KMS-11 (cell line): Measurements from ENCODE around the gene NECTIN1.

Source experiments
- H2AFZ ChIP-seq: fragments of 200-600 bp; sonication (generic); 2 replicates; pipeline ENCODE4 v1.6.1; 2016; ENCODE audit warnings: antibody characterized with exemption, mixed run types, low read depth
- H3K27ac ChIP-seq: fragments of 200-600 bp; sonication (generic); 2 replicates; pipeline ENCODE4 v1.6.1; 2016; ENCODE audit warnings: mild to moderate bottlenecking, mixed run types
- H3K27me3 ChIP-seq: fragments of 200-600 bp; sonication (generic); 2 replicates; pipeline ENCODE4 v1.6.1; 2017; ENCODE audit warnings: mild to moderate bottlenecking, low read depth, mixed run types, moderate library complexity; ENCODE audit not compliant: insufficient read depth
- H3K36me3 ChIP-seq: fragments of 200-600 bp; sonication (generic); 2 replicates; pipeline ENCODE4 v1.6.1; 2017; ENCODE audit warnings: mild to moderate bottlenecking, mixed run types; ENCODE audit not compliant: insufficient read depth
- H3K4me1 ChIP-seq: fragments of 200-600 bp; sonication (generic); 2 replicates; pipeline ENCODE4 v1.6.1; 2016; ENCODE audit warnings: mild to moderate bottlenecking, low read depth, mixed run types; ENCODE audit not compliant: poor library complexity, severe bottlenecking
- H3K4me2 ChIP-seq: fragments of 200-600 bp; sonication (generic); 2 replicates; pipeline ENCODE4 v1.7.0; 2016; ENCODE audit warnings: mild to moderate bottlenecking, mixed run types
- H3K4me3 ChIP-seq: fragments of 200-600 bp; sonication (generic); IDR thresholded peaks from 2 replicates; pipeline ENCODE4 v1.6.1; 2017; ENCODE audit warnings: low read depth, low read length, mixed read lengths; ENCODE audit not compliant: insufficient read depth
- H3K79me2 ChIP-seq: fragments of 200-600 bp; sonication (generic); 2 replicates; pipeline ENCODE4 v1.6.1; 2016; ENCODE audit warnings: low read depth, mixed run types; ENCODE audit not compliant: insufficient read depth
- H3K9ac ChIP-seq: fragments of 200-600 bp; sonication (generic); 2 replicates; pipeline ENCODE4 v1.6.1; 2016; ENCODE audit warnings: mild to moderate bottlenecking, mixed run types
- H4K20me1 ChIP-seq: fragments of 200-600 bp; sonication (generic); 2 replicates; pipeline ENCODE4 v1.6.1; 2016; ENCODE audit warnings: mild to moderate bottlenecking, mixed run types; ENCODE audit not compliant: insufficient read depth
- TF ChIP-seq, protein P1 (sequence below): fragments of 200-600 bp; sonication (generic); conservative IDR thresholded peaks from 2 replicates; pipeline ENCODE4 v1.6.1; 2017; ENCODE audit warnings: low read depth, mild to moderate bottlenecking, antibody characterized with exemption, low read length, moderate library complexity, mixed read lengths

NECTIN1 gene

DNA sequence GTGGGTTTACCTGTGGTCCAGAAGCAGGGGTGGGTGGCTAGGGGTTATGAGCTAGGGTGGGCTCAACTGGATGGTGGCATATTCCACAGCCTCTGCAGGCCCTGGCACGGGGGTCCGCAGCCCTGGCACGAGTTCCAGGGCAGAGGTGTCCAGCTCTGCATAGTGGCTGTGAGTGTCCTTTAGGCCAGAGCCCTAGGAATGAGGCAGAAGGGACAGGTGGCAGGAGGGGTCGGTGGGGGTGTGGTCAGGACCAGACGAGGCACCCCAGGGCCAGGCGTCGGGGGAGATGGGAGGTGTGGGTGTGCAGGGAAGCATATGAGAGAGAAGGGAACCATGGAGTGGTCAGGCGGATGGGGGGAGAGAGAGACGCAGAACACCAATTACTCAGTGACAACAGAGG lies 99.9 kb downstream of the NECTIN1 start:
- Histone ChIP-seq H3K4me3 (no peak overlapping the region), H2AFZ (no peak overlapping the region), H3K9ac (no peak overlapping the region), H4K20me1 (no peaks in the 10 kb centered on the region), H3K27me3 (no peaks in the 10 kb centered on the region; the same call in 1 of the 2 replicates), H3K4me2 (no peak overlapping the region), H3K79me2 (no peaks in the 10 kb centered on the region), H3K36me3 (no peaks in the 10 kb centered on the region), H3K4me1 (no peaks in the 10 kb centered on the region), H3K27ac (no peak overlapping the region)
- TF ChIP-seq, protein P1, sequence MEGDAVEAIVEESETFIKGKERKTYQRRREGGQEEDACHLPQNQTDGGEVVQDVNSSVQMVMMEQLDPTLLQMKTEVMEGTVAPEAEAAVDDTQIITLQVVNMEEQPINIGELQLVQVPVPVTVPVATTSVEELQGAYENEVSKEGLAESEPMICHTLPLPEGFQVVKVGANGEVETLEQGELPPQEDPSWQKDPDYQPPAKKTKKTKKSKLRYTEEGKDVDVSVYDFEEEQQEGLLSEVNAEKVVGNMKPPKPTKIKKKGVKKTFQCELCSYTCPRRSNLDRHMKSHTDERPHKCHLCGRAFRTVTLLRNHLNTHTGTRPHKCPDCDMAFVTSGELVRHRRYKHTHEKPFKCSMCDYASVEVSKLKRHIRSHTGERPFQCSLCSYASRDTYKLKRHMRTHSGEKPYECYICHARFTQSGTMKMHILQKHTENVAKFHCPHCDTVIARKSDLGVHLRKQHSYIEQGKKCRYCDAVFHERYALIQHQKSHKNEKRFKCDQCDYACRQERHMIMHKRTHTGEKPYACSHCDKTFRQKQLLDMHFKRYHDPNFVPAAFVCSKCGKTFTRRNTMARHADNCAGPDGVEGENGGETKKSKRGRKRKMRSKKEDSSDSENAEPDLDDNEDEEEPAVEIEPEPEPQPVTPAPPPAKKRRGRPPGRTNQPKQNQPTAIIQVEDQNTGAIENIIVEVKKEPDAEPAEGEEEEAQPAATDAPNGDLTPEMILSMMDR: no peak

DNA sequence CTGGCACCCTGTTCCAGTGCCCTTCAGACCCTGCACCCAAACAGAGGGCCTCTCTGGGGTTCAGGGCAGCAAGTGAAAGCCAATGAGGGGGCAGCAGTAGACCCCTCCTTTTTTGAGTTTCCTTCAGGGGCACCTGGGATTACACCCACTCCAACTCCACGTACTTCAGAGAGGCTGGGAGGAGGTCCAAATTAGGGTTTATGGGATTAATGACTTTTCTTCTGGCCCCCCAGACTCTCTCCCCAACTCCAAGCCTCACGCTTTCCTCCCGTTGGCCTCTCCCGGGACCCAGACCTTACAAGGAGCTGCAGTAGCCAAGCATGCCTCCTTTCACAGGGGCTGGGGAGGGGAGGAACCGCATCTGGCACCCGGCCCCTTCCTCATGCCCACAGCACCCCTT lies 101.7 kb downstream of the NECTIN1 start:
- no peak overlapping the region for H3K27ac ChIP-seq

DNA sequence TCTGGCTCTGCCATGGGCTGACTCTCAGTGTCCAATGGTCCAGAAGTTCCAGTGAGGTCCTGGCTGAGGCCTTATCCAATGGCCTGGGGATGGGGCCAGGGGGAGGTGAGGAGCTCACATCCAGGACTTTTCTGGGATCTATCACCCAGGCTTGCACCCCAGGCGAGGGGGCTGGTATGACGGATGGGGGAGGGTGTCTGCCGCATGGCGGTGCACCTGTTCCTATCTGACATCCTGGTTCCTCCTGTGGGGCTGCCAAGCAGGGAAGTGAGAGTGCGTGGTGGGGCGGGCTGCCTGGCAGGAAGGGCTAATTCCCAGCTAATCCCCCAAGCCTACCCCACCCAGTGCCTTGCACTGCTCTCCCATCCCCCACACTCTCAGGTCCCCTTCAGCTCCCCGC lies 102.1 kb downstream of the NECTIN1 start:
- Histone ChIP-seq H3K79me2 (no peaks in the 10 kb centered on the region), H3K9ac (no peak overlapping the region), H3K4me3 (no peak overlapping the region), H3K4me2 (no peak overlapping the region), H3K27me3 (no peaks in the 10 kb centered on the region; the same call in 1 of the 2 replicates), H3K4me1 (no peaks in the 10 kb centered on the region), H3K36me3 (no peaks in the 10 kb centered on the region), H2AFZ (no peak overlapping the region), H4K20me1 (no peaks in the 10 kb centered on the region), H3K27ac (no peak overlapping the region)
- TF ChIP-seq, protein P1: no peak

More for the DNA sequence above, 101.7 kb downstream of the NECTIN1 start:
- TF ChIP-seq, protein P1: no peak
- Histone ChIP-seq H3K36me3 (no peaks in the 10 kb centered on the region), H3K79me2 (no peaks in the 10 kb centered on the region), H4K20me1 (no peaks in the 10 kb centered on the region), H3K27me3 (no peaks in the 10 kb centered on the region; the same call in 1 of the 2 replicates), H3K4me2 (no peak overlapping the region), H3K4me1 (no peaks in the 10 kb centered on the region), H3K4me3 (no peak overlapping the region), H2AFZ (no peak overlapping the region), H3K9ac (no peak overlapping the region)

DNA sequence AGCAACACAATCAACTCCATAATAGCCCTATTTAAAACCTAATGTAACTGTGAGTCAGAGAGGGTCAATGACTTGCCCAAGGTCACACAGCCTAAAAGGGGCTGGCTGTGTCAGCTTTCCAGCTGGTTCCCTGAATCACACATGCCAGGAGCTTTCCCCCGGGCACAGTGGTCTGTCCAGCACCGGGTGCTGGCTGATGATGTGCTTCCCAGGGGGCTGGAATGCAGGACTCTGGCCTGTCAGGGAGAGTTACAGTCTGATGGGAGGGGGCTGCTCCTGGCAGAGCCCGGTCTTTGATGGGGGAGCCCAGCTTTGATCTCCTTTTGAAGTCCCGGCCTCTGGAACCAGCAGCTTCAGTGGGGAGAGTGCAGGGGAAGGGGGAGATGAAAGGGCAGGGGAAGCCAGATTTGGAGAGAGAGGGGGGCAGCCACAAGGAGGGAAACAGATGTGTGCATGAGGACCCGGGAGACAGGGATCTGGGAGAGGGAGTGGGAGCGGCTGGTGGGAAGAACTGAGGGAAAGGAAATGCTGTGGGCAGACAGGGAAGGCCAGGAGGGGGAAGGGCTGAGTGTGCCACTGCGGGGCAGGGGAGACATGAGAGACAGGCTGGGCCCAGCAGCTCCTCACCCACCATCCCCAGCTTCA lies 102.7 kb downstream of the NECTIN1 start:
- no peak overlapping the region for H2AFZ ChIP-seq
- H3K9ac ChIP-seq: no peak overlapping the region
- no peaks in the 10 kb centered on the region; the same call in 1 of the 2 replicates for H3K27me3 ChIP-seq
- H4K20me1 ChIP-seq: no peaks in the 10 kb centered on the region
- H3K27ac ChIP-seq: no peak overlapping the region
- no peaks in the 10 kb centered on the region for H3K4me1 ChIP-seq
- no peaks in the 10 kb centered on the region for H3K79me2 ChIP-seq
- H3K4me3 ChIP-seq: no peak overlapping the region
- TF ChIP-seq, protein P1: no peak
- H3K4me2 ChIP-seq: no peak overlapping the region
- no peaks in the 10 kb centered on the region for H3K36me3 ChIP-seq
